Lung (tissue), 12 donors: ENCODE results near the gene IGFBP5. TPM values are rescaled to one million over a fixed set of nuclear protein-coding genes. Genes with fewer than 3 reads are reported as not detected.

Experiments used
- ATAC-seq: fragments of 200-7000 bp; cut with Tn5 transposase; one replicate; pipeline ENCODE4 v1.9.1; 2020; ENCODE audit warnings: moderate number of reproducible peaks; ENCODE audit not compliant: insufficient read depth, low FRiP score
- DNase-seq, 3 donors: peaks; one replicate each; pipeline ENCODE4 v3.0.0-alpha.2; 2013 to 2017
- H3K27ac ChIP-seq, 2 donors: one replicate each; pipeline ENCODE4 v1.5.1; 2013; ENCODE audit warnings: mild to moderate bottlenecking in 2 of 2, moderate library complexity in 2 of 2, control low read depth in 1 of 2, inconsistent platforms in 1 of 2, low read depth in 1 of 2, low read length in 1 of 2
- H3K27me3 ChIP-seq, 3 donors: one replicate each; pipeline ENCODE4 v1.5.1; 2013; ENCODE audit warnings: low read length in 2 of 3; ENCODE audit not compliant: control insufficient read depth in 3 of 3, insufficient read depth in 3 of 3
- H3K36me3 ChIP-seq, 4 donors: one replicate each; pipeline ENCODE4 v1.5.1; 2013; ENCODE audit warnings: low read length in 4 of 4, mild to moderate bottlenecking in 1 of 4, moderate library complexity in 1 of 4; ENCODE audit not compliant: control insufficient read depth in 4 of 4, insufficient read depth in 4 of 4
- H3K4me1 ChIP-seq, 5 donors: one replicate each; pipeline ENCODE4 v1.5.1; 2013; ENCODE audit warnings: low read length in 5 of 5, mild to moderate bottlenecking in 2 of 5, moderate library complexity in 1 of 5; ENCODE audit not compliant: control insufficient read depth in 5 of 5, insufficient read depth in 5 of 5
- H3K4me3 ChIP-seq: one replicate; pipeline ENCODE4 v1.5.1; 2013; ENCODE audit warnings: mild to moderate bottlenecking, control low read depth, moderate library complexity
- H3K9ac ChIP-seq, 2 donors: one replicate each; pipeline ENCODE4 v1.5.1; 2013; ENCODE audit warnings: low read length in 2 of 2, control low read depth in 1 of 2; ENCODE audit not compliant: insufficient read depth in 1 of 2
- H3K9me3 ChIP-seq, 4 donors: one replicate each; pipeline ENCODE4 v1.5.1; 2013; ENCODE audit warnings: low read length in 3 of 4, mild to moderate bottlenecking in 1 of 4, moderate library complexity in 1 of 4; ENCODE audit not compliant: control insufficient read depth in 4 of 4, insufficient read depth in 3 of 4
- WGBS, 2 donors: extraction: QIAGEN DNeasy Blood & Tissue Kit; methylation state at CpG; one replicate each; pipeline ENCODE4 v1.1.7; 2013; 5-methylcytosine and 5-hydroxymethylcytosine counted together
- polyA plus RNA-seq, 2 donors: library from polyadenylated mRNA; stranded (reverse); fragments of 200-250 nt; gene quantifications; one replicate each; pipeline ENCODE4 v1.2.1, GENCODE V29; 2013
- total RNA-seq, 2 donors: library from RNA; depleted of rRNA in 1 of 2; stranded (reverse); fragments of >200 nt in 1 of 2; gene quantifications; one replicate each; pipeline ENCODE4 v1.2.1, GENCODE V29; 2014 to 2021
- TF ChIP-seq, protein P1 (sequence below): IDR thresholded peaks from 2 replicates; pipeline ENCODE4 v1.5.1; 2012; ENCODE audit warnings: mild to moderate bottlenecking; ENCODE audit errors: control extremely low read depth, extremely low read depth
- donor health status: control.
- donor health status: control.
- donor health status: Bipolar disorder and iron deficiency.
- donor health status: healthy.
- donor health status: DM: yes; HTN: yes; CAD: no.

IGFBP5 gene
- total and polyA plus RNA-seq, 4 donors: 22.2 to 196 (median 86.8) TPM

DNA sequence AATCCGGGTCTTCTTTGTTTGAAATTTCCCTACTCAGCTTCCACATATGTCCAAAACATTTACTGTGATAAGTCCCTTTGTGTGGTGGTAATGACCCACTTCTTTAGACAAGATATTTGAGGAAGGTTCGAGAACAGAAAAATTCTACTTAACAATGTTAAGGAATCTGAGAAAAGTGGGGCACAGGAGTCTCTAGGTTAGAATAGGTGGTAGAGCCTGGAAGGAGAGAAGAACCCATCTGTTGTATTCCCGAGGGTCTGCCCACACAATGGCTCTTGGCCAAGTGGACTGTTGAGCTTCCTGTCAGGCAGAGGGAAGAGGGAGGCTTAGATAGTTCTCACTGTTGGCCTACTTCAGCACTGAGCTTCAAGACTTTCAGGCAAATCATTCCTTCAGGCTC, 57.9 kb downstream of the IGFBP5 start:
- H3K4me1 ChIP-seq: peaks cover 0 to 28% (median 15%) of the 10 kb centered on the region in 5 donors
- H3K4me3 ChIP-seq: no peak overlapping the region
- no peaks in the 10 kb centered on the region for H3K9me3 ChIP-seq
- no peaks in the 10 kb centered on the region for H3K36me3 ChIP-seq
- no peak overlapping the region for H3K27ac ChIP-seq
- 57 to 58% methylated on average over 3 of the region's 3 CpGs for WGBS, 2 donors
- peaks cover 2 to 25% (median 7%) of the 10 kb centered on the region in 3 donors for H3K27me3 ChIP-seq
- DNase-seq (no peak), ATAC-seq (no peak)
- no peak overlapping the region for H3K9ac ChIP-seq
- TF ChIP-seq, protein P1, sequence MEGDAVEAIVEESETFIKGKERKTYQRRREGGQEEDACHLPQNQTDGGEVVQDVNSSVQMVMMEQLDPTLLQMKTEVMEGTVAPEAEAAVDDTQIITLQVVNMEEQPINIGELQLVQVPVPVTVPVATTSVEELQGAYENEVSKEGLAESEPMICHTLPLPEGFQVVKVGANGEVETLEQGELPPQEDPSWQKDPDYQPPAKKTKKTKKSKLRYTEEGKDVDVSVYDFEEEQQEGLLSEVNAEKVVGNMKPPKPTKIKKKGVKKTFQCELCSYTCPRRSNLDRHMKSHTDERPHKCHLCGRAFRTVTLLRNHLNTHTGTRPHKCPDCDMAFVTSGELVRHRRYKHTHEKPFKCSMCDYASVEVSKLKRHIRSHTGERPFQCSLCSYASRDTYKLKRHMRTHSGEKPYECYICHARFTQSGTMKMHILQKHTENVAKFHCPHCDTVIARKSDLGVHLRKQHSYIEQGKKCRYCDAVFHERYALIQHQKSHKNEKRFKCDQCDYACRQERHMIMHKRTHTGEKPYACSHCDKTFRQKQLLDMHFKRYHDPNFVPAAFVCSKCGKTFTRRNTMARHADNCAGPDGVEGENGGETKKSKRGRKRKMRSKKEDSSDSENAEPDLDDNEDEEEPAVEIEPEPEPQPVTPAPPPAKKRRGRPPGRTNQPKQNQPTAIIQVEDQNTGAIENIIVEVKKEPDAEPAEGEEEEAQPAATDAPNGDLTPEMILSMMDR: no peak

DNA sequence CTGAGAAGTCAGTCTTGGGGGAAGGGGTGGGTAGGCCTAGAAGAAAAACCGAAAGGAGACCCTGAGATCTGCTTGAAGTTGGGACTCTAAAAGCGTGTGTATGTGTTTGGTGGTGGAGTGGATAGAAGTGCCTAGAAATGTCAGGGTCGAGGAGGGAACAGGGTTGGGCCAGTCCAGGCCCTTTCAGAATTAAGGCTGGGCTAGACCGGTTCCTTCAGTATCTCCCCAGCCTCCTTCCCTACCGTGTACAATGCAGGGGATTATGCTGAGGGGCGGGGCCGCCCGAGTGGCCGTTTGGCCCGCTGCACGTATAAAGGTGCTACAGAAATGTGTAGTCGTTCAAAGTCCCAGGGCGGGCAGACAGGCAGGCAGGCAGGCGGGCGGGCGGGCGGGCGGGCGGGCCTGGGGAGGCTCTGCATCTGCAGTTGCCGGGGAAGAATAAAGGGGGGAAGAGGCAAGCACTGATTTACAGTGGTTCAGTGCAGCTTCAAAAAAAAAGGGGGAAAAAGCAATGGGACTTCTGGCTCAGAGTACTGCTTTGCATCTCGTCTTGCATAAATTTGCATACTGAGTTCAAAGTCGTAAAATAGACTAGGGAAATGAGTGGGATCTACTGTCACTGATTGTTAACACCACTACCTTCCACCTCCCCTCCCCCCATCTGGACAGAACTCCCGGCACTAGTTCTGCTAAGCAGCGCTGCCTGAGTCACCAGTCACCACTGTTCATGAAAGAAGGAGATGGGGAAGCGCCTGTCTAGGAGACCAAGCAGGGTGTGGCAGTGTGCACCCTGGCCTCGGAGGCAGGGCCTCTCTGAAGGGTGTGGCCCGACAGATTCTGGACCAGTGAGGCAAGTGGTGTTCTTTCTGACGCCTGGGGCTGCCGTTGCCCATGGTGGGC, 58.5 kb downstream of the IGFBP5 start:
- peaks cover 2 to 25% (median 7%) of the 10 kb centered on the region in 3 donors for H3K27me3 ChIP-seq
- H3K36me3 ChIP-seq: no peaks in the 10 kb centered on the region
- peaks cover 0 to 28% (median 15%) of the 10 kb centered on the region in 5 donors for H3K4me1 ChIP-seq
- peak; percentile 52 to 80 (median 76) for DNase-seq
- H3K27ac ChIP-seq: no peak overlapping the region
- no peak overlapping the region for H3K4me3 ChIP-seq
- H3K9me3 ChIP-seq: no peaks in the 10 kb centered on the region
- TF ChIP-seq, protein P1: no peak
- peak; percentile 6 for ATAC-seq
- no peak overlapping the region for H3K9ac ChIP-seq
- 40 to 42% methylated on average over 29 of the region's 29 CpGs for WGBS, 2 donors

DNA sequence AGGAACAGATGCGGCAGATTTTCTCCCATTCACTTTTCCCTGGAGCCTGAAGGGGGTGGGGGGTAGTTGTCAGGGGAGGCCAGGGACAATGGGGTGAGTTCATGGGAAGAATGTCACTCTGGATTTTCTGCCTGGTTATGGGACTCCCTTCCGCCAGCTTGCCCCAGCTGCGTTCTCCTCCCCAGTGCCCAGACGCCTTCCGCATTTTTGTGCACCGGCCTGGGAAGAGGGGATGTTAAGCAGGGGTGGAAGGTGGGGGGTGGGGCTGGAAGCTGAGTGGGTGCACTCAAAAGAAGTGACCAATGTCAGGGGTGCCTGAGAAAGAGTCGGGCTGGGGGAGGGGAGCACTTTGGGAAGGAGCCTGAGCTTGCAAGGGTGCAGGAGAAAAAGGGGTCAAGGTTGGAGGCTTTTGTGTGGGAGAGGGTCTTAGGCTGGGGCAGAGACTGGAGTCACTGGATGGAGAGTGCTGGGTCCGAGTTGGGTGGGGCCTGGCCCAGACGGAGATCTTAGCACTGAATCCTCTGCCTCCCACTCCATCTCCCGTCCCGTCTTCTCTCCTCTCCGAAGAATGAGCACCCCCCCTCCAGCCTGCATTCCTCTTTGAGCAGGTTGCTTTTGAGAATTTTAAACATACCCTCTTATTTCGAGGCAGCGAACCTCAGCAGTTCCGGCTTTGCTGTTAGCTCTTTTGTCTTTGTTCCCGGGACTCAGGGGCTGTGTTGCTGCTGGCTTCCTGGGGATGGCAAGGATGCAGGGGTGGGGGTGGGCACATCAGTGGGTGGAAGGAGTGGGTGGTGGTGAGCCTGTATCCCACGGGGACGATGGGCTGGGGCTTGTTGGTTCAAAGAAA, 59.4 kb downstream of the IGFBP5 start:
- H3K9ac ChIP-seq: no peak overlapping the region
- H3K36me3 ChIP-seq: no peaks in the 10 kb centered on the region
- DNase-seq (peak; percentile 42 to 63 (median 53)), ATAC-seq (no peak)
- TF ChIP-seq, protein P1: no peak
- peaks cover 0 to 28% (median 15%) of the 10 kb centered on the region in 5 donors for H3K4me1 ChIP-seq
- H3K27ac ChIP-seq: no peak overlapping the region
- peaks cover 2 to 25% (median 7%) of the 10 kb centered on the region in 3 donors for H3K27me3 ChIP-seq
- H3K9me3 ChIP-seq: no peaks in the 10 kb centered on the region
- 41 to 46% methylated on average over 18 of the region's 18 CpGs for WGBS, 2 donors
- H3K4me3 ChIP-seq: no peak overlapping the region
